Uterus (tissue), 4 donors: Measurements from ENCODE around the gene DMRTC2. TPM values are rescaled to one million over a fixed set of nuclear protein-coding genes. Genes with fewer than 3 reads are reported as not detected.

ENCODE experiments used
- DNase-seq, 2 donors: peaks; one replicate each; pipeline ENCODE4 v3.0.0-alpha.2; 2019 to 2020
- H3K27ac ChIP-seq, 2 donors: fragments of 200-600 bp; sonication (generic); 1 replicate in 1 of 2; 2 replicates in 1 of 2; pipeline ENCODE4 v1.5.1; 2016 to 2018
- H3K27me3 ChIP-seq, 2 donors: fragments of 200-600 bp; sonication (generic); one replicate each; pipeline ENCODE4 v1.5.1; 2018 to 2019; ENCODE audit warnings: control low read depth in 1 of 2
- H3K36me3 ChIP-seq, 2 donors: fragments of 200-600 bp; sonication (generic); one replicate each; pipeline ENCODE4 v1.5.1; 2019; ENCODE audit warnings: control low read depth in 1 of 2
- H3K4me1 ChIP-seq, 2 donors: fragments of 200-600 bp; sonication (generic); one replicate each; pipeline ENCODE4 v1.5.1; 2018 to 2019; ENCODE audit warnings: control low read depth in 1 of 2
- H3K4me3 ChIP-seq, 2 donors: fragments of 200-600 bp; sonication (generic); 1 replicate in 1 of 2; 2 replicates in 1 of 2; pipeline ENCODE4 v1.5.1; 2018 to 2019; ENCODE audit warnings: mild to moderate bottlenecking in 1 of 2
- H3K9me3 ChIP-seq, 2 donors: fragments of 200-600 bp; sonication (generic); one replicate each; pipeline ENCODE4 v1.5.1; 2019; ENCODE audit warnings: control low read depth in 1 of 2
- CTCF ChIP-seq, 4 experiments: fragments of 200-600 bp in 2 of 4; fragments of 450-650 bp in 2 of 4; sonication (generic) in 2 of 4; IDR thresholded peaks; one replicate each; pipeline ENCODE4 v1.5.1; 2016 to 2019; ENCODE audit warnings: antibody characterized with exemption in 4 of 4, mild to moderate bottlenecking in 2 of 4, moderate library complexity in 1 of 4
- POLR2A ChIP-seq, 2 donors: fragments of 450-650 bp; IDR thresholded peaks; one replicate each; pipeline ENCODE4 v1.6.1; 2016; ENCODE audit warnings: antibody characterized with exemption in 2 of 2, mild to moderate bottlenecking in 1 of 2, moderate library complexity in 1 of 2
- intact Hi-C: fragments of 100-400 bp; cut with DNase I; formaldehyde crosslinking; loops from one replicate; pipeline ENCODE4 v1.15.1; 2023; ENCODE audit warnings: low total_unique reads
- total RNA-seq, 4 donors: library from RNA; depleted of rRNA in 3 of 4; stranded (reverse); fragments of >200 nt in 3 of 4; gene quantifications; one replicate each; pipeline versions ENCODE4 v1.1.0 to v1.2.4, GENCODE V29; 2014 to 2023
- donor health status: DM: yes; HTN: yes; CAD: no.

Gene DMRTC2
- total RNA-seq, 4 donors from 2014 or later, result 0.14 TPM; not detected in 3

- H3K9me3 ChIP-seq, result no peaks in the 10 kb centered on the region
- DNase-seq, result no peak
- TF ChIP-seq CTCF (IDR thresholded peaks at IDR 0.05) (no peak), POLR2A (IDR thresholded peaks at IDR 0.05) (no peak)
- H3K4me3 ChIP-seq, result no peak overlapping the region
- H3K27me3 ChIP-seq, result no peaks in the 10 kb centered on the region
- no peak overlapping the region for H3K27ac ChIP-seq
- H3K36me3 ChIP-seq, result no peaks in the 10 kb centered on the region
- intact Hi-C loops, result no loop called here
- no peaks in the 10 kb centered on the region for H3K4me1 ChIP-seq
Observed at GRCh38 chr19:41849067-41849466, 4.2 kb downstream of the DMRTC2 start.

DNA sequence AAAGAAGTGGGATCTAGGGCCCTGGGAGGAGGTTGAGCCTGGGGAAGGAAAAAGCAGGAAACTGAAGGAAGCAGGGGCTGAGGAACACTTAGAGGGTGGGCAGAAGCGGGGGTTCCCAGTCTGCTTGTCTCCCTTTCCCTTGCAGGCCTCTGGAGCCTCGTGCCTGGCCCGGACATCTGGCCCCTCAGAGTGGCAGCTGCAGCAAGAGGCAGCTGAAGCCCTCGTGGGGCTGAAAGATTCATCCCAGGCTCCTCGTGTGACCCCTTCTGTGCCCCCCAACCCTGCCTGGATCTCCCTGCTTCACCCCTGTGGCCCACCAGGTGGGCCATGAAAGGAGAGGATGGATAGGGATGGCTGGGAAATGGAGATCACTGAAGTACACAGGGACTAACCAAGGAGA lies 5.5 kb downstream of the DMRTC2 start:
- H3K27me3 ChIP-seq, result no peaks in the 10 kb centered on the region
- H3K4me1 ChIP-seq, result no peaks in the 10 kb centered on the region
- H3K27ac ChIP-seq, result no peak overlapping the region
- DNase-seq, result no peak
- H3K9me3 ChIP-seq, result no peaks in the 10 kb centered on the region
- H3K4me3 ChIP-seq, result no peak overlapping the region
- intact Hi-C loops, result no loop called here
- TF ChIP-seq CTCF (IDR thresholded peaks at IDR 0.05) (no peak), POLR2A (IDR thresholded peaks at IDR 0.05) (no peak)
- no peaks in the 10 kb centered on the region for H3K36me3 ChIP-seq

DNA sequence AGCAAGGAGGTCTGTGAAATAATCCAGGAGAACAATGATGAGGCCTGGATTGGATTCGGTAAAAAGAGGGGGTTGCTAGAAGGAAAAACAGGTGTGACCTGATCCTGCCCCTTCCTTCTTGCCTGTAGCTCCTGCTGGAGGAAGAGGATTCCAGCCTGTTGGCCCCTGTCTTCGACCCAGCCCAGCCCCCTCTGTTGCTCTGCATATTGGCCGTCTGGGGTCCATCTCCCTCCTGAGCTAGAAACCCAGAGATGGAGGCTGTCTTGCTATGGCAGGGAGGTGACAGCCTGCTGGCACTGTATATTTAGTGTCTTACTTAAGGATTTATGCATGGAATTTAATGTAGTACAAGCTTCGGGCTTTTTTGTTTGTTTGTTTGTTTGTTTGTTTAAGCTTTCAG lies 6.6 kb downstream of the DMRTC2 start:
- no peaks in the 10 kb centered on the region for H3K9me3 ChIP-seq
- no peaks in the 10 kb centered on the region for H3K27me3 ChIP-seq
- intact Hi-C loops, result no loop called here
- TF ChIP-seq POLR2A (IDR thresholded peaks at IDR 0.05) (no peak), CTCF (IDR thresholded peaks at IDR 0.05) (no peak)
- no peak overlapping the region for H3K4me3 ChIP-seq
- no peaks in the 10 kb centered on the region for H3K4me1 ChIP-seq
- H3K27ac ChIP-seq, result no peak overlapping the region
- DNase-seq, result no peak
- no peaks in the 10 kb centered on the region for H3K36me3 ChIP-seq

GRCh38 chr19:41853344-41853743 lies 8.5 kb downstream of the DMRTC2 start:
- intact Hi-C loops, result no loop called here
- H3K4me3 ChIP-seq, result no peak overlapping the region
- H3K27me3 ChIP-seq, result no peaks in the 10 kb centered on the region
- H3K36me3 ChIP-seq, result no peaks in the 10 kb centered on the region
- no peaks in the 10 kb centered on the region for H3K4me1 ChIP-seq
- TF ChIP-seq POLR2A (IDR thresholded peaks at IDR 0.05) (no peak), CTCF (IDR thresholded peaks at IDR 0.05) (no peak)
- H3K27ac ChIP-seq, result no peak overlapping the region
- no peak for DNase-seq
- H3K9me3 ChIP-seq, result no peaks in the 10 kb centered on the region

- no peaks in the 10 kb centered on the region for H3K4me1 ChIP-seq
- H3K27ac ChIP-seq, result no peak overlapping the region
- no peaks in the 10 kb centered on the region for H3K36me3 ChIP-seq
- TF ChIP-seq POLR2A (IDR thresholded peaks at IDR 0.05) (no peak), CTCF (IDR thresholded peaks at IDR 0.05) (no peak)
- no peak for DNase-seq
- intact Hi-C loops, result no loop called here
- no peak overlapping the region for H3K4me3 ChIP-seq
- H3K27me3 ChIP-seq, result no peaks in the 10 kb centered on the region
- H3K9me3 ChIP-seq, result no peaks in the 10 kb centered on the region
Observed at GRCh38 chr19:41853768-41854167, 8.9 kb downstream of the DMRTC2 start.
